ENCODE measurements around the gene TBC1D8B. TPM values are rescaled to one million over a fixed set of nuclear protein-coding genes. Genes with fewer than 3 reads are reported as not detected.
A peak's percentile ranks its signal among the peaks of the same experiment; 100 is the strongest.

Gene TBC1D8B
- total and polyA plus RNA-seq, 2 of the 13 experiments (the other 11 are each of a cell fraction or from before 2014, with no cell fraction given), result 6.2 to 7.2 TPM

DNA sequence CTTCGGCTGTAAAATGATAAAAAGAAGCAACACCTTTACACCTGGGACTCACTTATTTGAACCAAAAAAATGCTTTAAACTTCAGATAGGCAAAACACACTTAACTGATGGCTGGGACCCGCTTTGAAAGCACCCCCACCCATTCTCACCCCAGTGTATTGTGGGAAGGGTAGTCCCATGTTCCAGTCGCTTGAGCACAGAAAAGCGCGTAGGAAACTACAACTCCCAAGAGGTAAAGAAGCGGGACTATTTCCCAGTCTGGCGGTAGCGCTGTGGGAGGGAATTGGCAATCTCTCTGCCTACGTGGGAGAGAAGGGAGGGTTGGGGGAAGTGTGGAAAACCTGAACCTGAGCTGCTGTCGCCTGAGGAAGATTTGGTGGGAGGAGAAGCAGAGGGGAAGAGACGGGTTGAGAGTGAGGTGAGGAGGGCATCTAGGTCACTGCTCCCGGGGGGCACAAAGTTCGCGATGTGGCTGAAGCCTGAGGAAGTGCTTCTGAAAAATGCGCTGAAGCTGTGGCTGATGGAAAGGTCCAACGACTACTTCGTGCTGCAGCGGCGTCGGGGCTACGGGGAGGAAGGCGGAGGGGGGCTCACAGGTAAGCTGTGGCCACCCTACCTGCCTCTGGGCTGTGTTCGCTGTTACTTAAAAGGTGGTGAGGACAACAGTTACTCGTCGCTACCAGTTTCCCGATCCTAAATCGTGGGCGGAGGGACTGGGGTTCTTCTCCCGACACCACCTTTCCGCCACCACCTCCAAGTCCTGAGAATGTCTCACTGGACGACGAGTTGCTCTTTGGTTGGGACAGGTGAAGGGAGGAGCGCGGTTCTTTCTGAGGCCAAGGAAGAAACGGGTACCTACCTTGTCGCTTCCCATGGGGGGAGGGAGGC is at the start of gene TBC1D8B (continued):
- no peak for TF ChIP-seq ZNF235 (CRISPR knock-in tag; IDR thresholded peaks at IDR 0.05; ENCODE audit: borderline replicate concordance)
- TF ChIP-seq ZBTB10 (CRISPR knock-in tag; IDR thresholded peaks at IDR 0.05; ENCODE audit: borderline replicate concordance), result no peak
- no peak for TF ChIP-seq ZNF652 (CRISPR knock-in tag; IDR thresholded peaks at IDR 0.05; ENCODE audit: borderline replicate concordance, low read depth)
- no peak for TF ChIP-seq ZNF629 (CRISPR knock-in tag; conservative IDR thresholded peaks at IDR 0.05)
- no peak for TF ChIP-seq ZNF512B (CRISPR knock-in tag; IDR thresholded peaks at IDR 0.05; ENCODE audit: borderline replicate concordance)
- no peak for TF ChIP-seq ZBTB39 (CRISPR knock-in tag; IDR thresholded peaks at IDR 0.05)
- TF ChIP-seq ZSCAN9 (CRISPR knock-in tag; IDR thresholded peaks at IDR 0.05; ENCODE audit: borderline replicate concordance), result no peak
- TF ChIP-seq MBNL3 (CRISPR knock-in tag; conservative IDR thresholded peaks at IDR 0.05), result no peak
- no peak for TF ChIP-seq TFE3 (CRISPR knock-in tag; IDR thresholded peaks at IDR 0.05)
- no peak for TF ChIP-seq ZBTB3 (CRISPR knock-in tag; IDR thresholded peaks at IDR 0.05; ENCODE audit: borderline replicate concordance, low read depth)
- TF ChIP-seq BRD4 (CRISPR knock-in tag; IDR thresholded peaks at IDR 0.05), result no peak
- TF ChIP-seq, protein P1, sequence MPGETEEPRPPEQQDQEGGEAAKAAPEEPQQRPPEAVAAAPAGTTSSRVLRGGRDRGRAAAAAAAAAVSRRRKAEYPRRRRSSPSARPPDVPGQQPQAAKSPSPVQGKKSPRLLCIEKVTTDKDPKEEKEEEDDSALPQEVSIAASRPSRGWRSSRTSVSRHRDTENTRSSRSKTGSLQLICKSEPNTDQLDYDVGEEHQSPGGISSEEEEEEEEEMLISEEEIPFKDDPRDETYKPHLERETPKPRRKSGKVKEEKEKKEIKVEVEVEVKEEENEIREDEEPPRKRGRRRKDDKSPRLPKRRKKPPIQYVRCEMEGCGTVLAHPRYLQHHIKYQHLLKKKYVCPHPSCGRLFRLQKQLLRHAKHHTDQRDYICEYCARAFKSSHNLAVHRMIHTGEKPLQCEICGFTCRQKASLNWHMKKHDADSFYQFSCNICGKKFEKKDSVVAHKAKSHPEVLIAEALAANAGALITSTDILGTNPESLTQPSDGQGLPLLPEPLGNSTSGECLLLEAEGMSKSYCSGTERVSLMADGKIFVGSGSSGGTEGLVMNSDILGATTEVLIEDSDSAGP (CRISPR knock-in tag; IDR thresholded peaks at IDR 0.05; ENCODE audit: borderline replicate concordance), result peak; percentile 50; the same call in 1 of the 2 replicates
- TF ChIP-seq ZNF501 (CRISPR knock-in tag; IDR thresholded peaks at IDR 0.05), result 0 out of 2 replicates have a peak, but pooled peaks have one; percentile 39
- TF ChIP-seq FOXC1 (CRISPR knock-in tag; IDR thresholded peaks at IDR 0.05; ENCODE audit: borderline replicate concordance), result no peak
- peak; percentile 88 for TF ChIP-seq HCFC1 (IDR thresholded peaks at IDR 0.05; ENCODE audit: low read depth, low read length)

Data from HepG2 (cell line).